Activated CD4-positive, alpha-beta T cell treated with anti-CD3 and anti-CD28 coated beads, Interleukin-2, amount 50 U/mL, for 4 hours (primary cell): ENCODE results near the gene TNK2.

ENCODE experiments used
- DNase-seq, 2 experiments: peaks; one replicate each; pipeline ENCODE4 v3.0.0-alpha.2; 2020

TNK2 gene

GRCh38 chr3:195815169-195815771 is 93.1 kb downstream of the TNK2 start:
- no peak for DNase-seq

DNA sequence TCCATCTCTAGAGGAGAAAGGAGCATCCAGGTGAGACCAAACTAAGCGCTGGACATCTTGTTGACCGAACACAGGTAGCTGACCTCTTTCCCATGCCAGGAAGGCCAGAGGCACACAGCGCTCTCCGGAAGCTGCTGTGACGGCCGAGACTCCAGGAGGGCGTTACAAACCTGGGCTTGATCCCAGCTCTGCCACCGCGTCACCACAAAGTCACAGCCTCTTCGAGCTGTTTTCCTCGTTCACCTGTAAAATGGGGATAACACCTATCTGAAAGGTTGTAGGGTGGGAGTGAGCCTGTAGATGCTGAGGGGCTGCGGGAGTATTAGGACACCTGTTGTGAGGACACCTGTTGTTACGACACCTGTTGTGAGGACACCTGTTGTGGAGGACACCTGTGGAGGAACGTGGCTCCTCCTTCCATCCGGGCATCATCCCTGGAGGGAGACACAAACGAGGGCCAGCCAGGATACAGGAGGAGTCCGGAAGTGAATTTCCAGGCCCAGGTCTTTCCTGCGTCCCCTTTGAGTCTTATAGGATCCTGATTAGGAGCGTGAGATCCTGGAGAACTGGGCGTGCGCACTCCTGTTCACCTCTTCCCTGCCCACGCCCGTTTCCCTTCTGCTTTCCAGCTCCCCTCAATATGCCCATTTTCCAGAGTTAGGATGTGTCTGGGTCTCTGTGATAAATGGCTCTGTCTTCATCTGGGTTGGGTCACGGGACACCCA is 94.3 kb downstream of the TNK2 start:
- DNase-seq = no peak
